NCI-H526 treated with DMSO at 0.1 percent for 48 hours (cell line): ENCODE data around the gene NAV3.
"Not testable (repeated sequence)": the region's sequence is repeated elsewhere in the genome, so short reads cannot be mapped to it uniquely, and the experiment has no call there.

ENCODE experiments used
- DNase-seq: peaks from one replicate; lab custom pipeline; 2025; lab: John Stamatoyannopoulos, UW

NAV3 gene

DNA sequence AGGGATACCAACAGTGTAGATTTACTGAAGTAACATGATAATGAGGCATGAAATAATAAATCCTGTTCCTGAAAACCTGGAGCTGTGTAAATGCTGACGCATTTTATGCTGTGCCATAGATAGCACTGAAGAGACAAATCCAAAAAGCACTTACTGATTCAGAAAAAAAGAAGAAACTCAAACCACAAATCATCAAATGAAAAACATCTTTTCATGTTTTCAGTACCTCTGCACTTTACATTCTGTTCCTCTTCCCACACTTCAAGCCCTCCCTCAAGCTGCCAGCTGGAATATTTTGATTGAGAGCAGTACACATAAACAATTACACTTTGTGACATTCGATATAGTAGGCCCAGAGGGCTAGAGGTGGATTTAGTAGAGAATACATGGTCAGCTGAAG lies 362.3 kb downstream of the NAV3 start:
- DNase-seq = no peak

DNA sequence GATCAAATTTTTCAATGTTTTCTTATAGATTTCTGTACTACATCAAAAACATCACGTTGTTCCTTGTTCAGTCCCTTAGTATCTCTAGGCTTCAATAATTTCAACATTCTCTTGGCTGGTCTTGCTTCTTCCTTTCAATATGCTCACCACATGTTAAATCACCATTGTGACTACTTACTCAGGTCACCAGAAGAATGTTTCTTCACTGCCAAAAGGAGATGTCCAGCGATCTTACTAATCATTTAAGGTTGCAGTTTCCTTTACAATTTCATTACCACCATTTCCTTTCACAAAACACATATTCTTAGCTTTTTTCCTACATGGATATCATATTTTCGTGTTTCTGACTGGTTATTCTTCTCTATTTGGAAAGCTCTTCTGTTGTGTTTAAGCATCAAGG lies 363.8 kb downstream of the NAV3 start:
- no peak for DNase-seq

DNA sequence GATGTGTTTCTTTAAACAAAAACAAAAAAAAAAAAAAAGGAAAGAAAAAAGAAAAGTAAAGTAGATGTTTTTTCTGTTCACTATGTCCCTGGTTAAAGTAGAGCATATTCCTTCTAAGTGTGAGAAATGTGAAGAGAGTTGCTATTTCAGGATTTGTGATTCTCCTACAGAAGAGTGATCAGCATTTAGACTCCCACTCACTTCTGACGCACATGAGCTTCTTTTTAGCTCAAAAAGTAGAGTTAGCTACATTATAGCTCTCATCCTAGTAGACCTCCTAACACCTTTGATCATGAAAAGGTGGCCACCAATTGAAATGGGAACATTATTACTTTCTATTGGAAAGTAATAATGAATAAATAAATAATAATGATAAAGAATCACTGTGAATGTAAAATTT lies 368.2 kb downstream of the NAV3 start:
- DNase-seq = no peak

DNA sequence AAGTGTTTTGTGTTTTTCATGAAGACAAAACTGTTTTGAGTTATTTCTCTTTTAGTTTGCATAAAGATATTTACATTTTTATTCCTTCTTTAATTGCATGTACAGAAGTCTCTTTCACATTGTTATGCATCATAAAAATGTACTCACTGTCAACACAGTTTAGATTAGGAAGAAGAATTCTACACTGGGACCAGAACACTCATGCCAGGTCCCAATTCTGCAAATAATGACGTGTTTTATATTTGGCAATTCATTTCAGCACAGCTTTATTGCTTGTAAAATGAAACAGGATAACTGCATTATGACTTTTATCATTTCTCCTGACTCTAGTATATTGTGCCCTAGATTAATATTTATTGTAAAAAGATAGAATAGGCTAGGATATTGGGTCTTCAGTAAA lies 369.2 kb downstream of the NAV3 start:
- DNase-seq = no peak

DNA sequence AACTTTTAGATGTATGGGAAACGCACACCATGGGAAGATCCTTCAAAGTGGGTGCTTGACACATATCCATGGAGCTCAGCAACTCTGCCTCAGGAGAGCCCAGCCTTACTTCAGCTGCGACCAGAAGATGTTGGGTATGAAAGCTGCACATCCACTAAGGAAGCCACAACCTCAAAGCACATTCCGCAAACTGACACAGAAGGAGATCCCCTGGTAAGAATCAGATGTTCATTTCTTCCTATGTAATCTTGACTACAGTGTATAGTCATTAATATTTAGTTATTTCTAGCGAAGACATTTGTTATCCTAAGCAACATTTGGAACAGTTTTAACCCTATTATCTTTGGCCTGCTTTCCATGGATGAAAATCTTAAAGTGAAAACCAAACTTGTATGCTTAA lies 374.2 kb downstream of the NAV3 start:
- DNase-seq = no peak

DNA sequence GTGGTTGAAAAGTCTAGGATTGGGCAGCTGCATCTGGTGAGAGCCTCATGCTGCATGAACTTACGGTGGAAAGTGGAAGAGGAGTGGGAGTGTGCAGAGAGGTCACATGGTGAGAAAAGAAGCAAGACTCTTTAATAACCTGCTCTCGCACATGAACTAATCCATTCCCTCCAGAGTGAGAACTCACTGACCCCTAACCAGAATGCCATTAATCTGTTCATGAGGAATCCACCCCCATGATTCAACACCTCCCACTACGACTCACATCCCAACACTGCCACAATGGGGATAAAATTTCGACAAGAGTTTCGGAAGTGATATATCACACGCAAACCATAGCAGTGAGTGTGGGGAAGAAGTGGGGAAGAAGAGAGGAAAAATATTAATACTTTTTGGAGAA lies 377.4 kb downstream of the NAV3 start:
- no peak for DNase-seq

DNA sequence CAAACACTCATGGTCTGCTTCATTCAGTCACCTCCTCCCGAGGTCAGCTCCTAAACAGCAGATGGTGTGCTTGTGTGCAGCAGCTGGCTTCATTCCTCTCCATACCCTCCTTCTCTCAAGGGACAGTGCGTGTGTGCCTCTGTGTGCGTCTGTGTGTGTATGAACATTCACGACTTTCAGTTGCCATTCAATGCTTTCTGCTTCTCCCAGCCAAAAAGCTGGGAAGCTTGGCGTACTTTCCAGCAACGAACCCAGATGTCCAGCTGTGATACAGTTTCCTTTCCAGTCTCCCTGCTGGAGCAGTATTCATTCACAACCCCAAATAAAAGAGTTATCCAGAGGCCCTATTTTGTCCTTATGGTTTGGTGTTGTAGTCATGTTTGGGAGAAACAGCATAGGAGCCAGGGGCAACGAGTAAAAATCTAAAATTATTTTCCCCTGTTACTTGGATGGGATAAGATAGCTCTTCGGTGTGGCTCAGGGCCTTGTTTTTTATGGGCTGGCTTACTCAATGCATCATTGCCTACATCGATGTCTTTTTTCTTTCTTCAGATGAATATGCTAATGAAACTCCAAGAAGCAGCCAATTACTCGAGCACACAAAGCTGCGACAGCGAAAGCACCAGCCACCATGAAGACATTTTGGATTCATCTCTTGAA lies 379.3 kb downstream of the NAV3 start:
- peak; percentile 2 for DNase-seq

DNA sequence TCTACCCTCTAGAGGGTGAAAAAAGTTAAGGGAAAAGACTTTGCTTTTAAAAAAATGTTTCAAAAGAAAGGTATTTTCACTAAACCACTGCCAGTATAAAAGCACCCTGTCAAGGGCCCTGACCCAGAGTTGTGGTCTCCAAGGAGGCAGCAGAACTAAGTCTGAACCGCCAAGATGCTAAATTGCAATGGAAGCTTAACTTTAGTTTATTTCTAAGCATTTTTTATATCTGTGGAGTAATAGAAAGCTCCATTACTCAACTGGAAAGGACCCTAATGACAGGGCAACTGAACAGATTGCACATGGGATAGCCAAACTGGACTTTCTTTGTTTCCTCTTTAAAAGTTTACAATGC lies 379.8 kb downstream of the NAV3 start:
- DNase-seq = no peak

DNA sequence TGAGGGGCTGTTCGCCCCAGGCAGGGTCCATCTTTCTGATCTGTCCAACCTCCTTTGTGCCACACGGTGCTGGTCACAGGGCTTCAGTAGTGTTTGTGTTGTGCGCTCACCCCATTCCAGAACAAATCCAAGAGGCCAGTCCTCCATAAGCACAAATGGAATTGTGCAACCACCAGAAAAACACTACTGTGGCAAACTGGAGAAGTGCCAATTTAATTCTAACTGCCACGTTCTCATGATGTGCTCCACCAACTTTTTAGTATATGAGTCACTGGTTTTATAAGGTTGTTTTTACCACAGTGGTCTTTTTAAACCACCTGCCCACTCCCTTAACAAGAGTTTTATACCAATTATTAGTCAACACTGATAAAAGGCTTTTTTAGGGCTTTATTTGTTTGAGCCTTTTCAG lies 380.2 kb downstream of the NAV3 start:
- no peak for DNase-seq

DNA sequence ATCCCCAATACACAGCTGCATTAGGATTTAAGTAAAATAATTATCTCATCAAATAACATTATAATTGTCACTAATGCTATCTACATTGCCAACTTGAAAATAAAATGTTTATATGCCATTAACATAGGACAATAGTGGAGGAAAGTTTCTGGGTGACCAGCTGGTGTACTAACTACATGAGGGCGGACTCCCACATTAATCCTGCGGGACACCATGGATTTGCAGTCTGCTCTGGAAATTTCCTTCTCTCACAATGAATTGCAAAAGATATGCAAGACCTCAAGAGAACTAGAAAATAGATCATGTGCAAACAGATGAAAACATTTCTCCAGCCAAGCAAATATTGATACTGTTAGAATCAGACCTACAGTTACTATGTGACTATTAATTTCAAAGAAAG lies 390.1 kb downstream of the NAV3 start:
- no peak for DNase-seq

DNA sequence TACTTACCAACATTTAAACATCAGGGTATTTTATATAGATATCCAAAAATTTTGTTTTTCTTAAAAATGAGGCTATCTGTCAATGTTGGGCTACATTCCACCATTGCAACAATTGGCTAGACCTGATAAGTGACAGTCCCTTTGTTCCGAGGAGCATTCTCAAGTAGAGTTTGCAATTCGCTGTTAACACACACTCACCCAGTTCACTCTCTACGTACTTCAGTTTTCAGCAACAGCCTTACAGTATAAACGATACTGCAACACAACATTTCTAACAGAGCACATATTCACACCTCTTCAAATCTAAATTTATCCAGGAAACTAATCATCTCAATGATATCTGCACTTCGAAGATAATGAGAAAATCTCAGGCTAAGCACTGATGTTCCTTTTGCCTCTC lies 393.5 kb downstream of the NAV3 start:
- DNase-seq = no peak

DNA sequence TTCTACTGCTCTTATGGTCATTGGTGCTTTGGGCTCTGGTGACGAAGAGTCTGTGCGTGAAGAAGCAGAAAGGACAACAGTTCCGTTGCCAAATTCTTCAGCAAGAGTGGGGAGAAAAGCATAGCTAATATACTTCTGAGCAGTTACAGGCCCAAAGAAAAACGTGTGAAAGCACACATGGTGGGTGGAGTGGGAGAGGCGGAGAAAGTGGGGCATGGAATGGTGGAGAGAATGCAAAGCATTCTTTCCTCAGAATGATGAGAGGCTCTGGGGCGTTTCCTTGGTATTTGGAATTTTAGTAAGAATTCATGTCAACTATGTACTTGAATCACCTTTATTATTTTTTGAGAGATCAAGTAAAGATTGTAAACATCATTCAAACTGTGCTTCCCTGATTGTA lies 396.1 kb downstream of the NAV3 start:
- DNase-seq = no peak

DNA sequence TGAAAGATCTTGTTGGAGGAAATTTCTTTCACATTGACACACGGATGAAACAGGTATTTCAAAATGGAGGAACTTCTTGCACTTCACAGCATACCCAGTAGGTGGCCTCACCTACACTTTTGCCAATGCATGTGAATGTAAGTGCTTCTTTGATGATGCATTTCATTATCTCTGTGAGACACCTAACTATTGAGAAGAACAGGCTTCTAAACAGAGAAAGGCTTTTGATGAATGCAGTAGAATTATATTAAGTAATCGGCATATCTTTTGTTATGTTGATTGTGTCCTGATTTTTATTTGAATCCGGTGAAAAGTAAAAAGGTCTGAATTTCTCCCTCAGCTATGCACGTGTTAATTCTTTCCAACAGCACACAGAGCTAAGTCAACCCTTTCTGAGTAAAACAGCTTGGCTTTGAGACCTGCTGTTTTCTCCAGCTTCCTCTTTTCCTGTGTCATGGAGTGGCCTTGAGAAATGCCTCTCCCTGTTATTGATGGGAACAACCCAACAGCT lies 399.0 kb downstream of the NAV3 start:
- DNase-seq = no peak

DNA sequence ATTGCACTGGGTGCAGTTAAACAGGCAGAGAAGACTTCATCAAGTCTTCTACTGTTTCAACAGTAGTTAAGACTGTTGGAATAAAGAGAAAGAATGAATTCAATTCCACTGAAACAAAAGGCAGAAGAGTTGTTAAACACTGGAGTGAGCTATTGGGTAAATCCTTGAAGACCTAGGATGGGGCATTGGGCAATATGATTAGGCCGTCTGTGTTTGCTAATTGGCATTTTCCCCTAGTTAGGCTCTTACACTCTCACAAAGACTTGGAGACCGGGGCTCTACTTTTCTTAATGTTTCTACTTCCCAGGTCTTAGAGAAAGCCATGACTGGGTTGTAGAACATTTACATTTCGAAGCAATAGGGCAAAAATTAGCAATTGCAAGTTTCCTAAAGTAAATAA lies 402.1 kb downstream of the NAV3 start:
- DNase-seq = no peak

DNA sequence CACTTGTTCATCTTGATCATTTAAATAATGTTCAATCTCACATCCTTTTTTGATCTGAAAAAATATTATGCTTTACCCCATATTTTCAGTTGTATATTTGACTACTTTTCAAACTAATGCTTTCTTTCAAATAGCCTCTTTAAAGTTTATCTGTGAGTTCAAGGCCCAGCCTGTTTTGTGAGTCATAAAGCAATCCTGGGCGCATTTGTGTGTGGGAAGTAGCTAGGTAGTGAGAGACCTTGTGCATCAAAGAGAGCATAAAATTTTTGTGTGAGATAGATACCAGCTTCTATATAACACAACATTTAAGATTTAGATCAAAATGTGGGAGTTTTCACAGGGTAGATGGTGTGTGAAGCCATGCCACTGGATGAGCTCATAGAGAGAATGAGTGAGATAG lies 405.6 kb downstream of the NAV3 start:
- no peak for DNase-seq

DNA sequence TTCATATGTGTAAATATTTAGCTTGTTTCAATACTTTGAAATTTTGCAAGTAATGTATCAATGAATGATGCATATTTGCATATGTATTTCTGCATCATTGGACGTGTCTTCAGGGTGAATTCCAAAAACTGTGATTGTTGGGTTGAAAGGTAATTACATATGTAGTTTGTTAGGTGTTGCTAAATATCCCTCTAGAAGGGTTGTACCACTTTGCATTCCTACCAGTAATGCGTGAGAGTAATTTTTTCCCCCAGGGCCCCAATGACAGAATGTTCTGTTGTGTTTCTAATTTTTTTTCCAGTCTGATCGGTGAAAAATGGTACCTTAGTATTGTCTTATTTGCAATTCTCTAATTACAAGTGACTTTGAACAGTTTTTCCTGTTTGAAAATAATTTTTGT lies 408.9 kb downstream of the NAV3 start:
- DNase-seq = no peak

DNA sequence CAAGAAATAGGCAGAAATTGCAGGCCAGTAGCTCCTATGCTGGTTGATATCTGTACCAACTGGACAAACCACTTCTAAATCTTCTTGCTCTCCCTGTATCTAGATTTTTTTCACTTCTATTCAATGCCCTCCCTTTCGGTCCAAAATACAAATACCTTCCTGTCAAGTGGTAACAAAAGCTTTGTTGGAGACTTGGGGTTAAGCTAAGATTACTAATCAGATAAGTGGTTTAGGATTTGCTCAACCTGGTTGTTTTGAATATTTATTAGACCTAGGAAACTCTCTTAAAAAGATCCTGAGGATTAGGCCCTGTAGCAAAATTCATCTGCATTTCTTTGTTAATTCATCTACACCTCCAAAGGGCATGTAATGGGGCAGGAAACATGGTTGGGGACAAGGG lies 410.1 kb downstream of the NAV3 start:
- no peak for DNase-seq

DNA sequence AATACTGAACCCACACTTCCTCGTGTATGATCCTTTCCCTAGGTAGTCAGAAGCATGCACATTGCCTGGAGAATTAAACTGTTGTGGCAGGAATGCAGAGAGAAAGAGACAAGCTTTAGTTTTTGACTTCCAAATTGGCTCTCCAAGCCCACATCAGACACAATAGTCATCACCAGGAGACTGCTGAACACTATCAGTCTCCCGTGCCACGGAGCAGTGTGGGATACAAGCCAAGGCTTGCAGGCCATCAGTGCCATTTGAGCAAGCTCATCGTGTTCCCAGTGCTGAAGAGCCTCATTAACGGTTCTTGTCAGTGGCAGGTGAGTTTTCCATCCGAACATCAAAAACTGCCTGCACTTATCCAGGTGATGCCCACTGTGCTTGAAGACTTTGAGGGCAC lies 410.8 kb downstream of the NAV3 start:
- DNase-seq = no peak

DNA sequence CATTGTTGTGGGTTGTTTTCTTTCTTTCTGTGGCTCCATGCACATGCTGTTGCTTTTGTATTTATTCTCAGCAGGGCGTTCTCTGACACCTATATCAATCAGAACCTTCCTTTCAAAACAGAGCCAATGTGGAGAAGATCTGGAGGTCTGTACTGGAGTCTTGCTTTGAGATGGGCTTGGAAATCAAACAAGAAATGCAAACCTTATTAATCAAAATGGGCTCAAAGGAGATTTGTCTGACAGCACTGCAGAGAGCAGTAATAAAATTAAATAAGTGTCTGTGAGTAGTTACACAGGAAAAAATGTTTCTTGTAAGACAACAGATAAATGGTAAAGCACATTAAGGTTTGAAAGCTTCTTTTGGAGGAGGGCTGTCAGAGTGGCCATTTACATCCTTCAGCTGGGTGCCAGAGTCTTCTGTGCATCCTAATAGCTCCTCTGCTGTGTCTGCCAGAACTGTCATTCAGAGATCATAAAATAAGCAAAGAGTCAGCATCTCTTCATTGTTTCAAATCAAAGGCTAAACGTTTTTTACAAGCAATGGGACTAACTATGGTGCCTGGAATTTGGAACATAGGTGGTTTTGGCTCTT lies 414.3 kb downstream of the NAV3 start:
- DNase-seq = no peak

DNA sequence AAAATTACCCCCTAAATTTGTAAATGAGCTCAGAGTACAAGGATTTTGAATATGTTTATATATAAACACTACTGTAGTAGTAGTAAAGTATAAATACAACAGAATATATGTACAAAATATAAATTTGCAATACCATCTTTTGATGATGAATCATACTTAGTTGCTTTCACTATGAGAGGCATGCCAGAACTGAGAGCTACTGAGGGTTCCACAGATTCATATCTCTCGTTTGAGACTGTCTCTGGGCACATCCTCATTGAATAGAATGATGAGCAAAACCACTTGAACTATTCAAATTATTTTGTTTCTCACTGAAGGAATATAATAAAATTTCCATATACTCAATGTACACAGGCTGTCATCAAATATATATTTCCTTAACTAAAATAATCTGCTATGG lies 417.6 kb downstream of the NAV3 start:
- no peak for DNase-seq

DNA sequence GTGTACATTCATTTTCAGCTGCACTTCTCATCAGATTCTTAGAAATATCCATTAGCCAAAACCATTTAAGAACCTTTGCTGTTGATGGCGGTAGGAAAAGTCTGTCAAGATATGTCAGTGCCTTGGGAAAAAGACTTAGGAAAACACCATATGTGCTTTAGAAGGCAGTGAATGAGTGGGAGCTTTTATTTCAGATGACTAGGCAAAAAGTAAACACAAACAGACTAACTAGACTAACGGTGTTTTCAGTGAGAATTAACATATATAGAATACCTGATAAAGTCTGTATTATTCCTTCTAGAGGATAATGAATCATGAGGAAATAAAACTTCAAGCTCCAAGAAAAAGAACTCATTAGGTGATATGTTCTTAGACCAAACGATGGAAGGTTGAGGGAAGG lies 418.9 kb downstream of the NAV3 start:
- DNase-seq = no peak

DNA sequence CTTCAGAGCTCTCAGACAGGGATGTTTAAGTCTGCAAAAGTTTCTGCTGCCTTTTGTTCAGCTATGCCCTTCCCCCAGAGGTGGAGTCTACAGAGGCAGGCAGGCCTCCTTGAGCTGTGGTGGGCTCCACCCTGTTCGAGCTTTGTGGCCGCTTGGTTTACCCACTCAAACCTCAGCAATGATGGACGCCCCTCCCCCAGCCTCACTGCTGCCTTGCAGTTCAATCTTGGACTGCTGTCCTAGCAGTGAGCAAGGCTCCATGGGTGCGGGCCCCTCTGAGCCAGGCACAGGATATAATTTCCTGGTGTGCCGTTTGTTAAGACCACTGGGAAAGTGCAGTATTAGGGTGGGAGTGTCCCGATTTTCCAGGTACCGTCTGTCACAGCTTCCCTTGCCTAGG lies 427.0 kb downstream of the NAV3 start:
- not testable (repeated sequence) for DNase-seq

DNA sequence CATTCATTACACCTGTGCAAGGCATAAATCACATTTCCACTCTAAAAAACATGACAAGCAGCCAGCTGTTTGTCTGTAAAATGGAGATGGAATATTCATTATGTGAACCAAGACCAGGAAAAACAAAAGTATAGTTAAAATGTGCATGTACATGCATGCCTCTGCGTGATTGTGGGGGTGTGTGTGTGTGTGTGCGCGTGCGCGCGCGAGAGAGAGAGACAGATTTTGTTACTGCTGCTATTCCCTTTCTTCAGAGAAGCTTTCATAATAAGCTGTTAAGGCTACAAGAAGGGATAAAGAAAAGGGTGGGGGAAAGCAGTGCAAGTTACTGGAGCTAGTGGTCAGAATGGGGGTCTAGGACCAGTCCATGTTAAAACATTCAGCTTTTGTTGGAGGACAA lies 430.3 kb downstream of the NAV3 start:
- DNase-seq = no peak

DNA sequence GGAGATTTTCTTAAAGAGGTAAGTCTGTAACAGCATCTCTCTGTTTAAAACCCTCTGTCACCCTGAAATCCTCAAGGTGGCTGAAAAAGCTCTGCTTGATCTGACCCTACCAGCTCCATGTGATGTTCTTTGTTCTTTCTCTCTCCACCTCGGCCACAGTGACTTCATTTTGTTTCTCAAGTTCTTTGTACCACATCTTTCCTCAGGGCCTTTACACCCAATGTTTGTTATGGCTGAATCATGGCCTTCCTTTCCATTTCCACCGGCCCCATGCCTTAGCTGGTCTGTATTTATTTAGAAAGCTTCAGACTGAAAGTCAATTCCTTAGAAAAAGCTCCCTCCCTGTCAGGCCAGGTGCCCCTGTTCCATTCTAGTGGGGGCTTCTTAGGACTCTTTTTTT lies 431.2 kb downstream of the NAV3 start:
- DNase-seq = no peak
